Measurements from ENCODE around the gene OBSCN. TPM values are rescaled to one million over a fixed set of nuclear protein-coding genes. Genes with fewer than 3 reads are reported as not detected.

OBSCN gene
- total and polyA plus RNA-seq, 2 donors (not counting 1 experiment from before 2014, with no cell fraction given), result 10.0 to 63.9 TPM

DNA sequence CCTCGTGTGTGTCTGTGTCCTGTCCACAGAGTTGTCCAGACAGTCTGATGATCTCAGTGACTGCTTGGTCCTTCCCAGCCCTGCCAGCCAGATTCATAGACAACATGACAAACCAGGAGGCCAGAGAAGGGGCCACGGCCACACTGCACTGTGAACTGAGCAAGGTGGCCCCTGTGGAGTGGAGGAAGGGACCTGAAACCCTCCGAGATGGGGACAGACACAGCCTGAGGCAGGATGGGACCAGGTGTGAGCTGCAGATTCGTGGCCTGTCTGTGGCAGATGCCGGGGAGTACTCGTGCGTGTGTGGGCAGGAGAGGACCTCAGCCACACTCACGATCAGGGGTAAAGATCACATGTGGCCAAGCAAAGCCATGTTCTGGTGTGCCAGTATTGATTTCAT, 96.4 kb downstream of the OBSCN start:
- H3K4me1 Mint-ChIP-seq, result no peaks in the 10 kb centered on the region
- no peak overlapping the region for H3K4me3 Mint-ChIP-seq
- CTCF ChIA-PET, result no interaction called here
- peaks cover 14% of the 10 kb centered on the region for H3K9me3 Mint-ChIP-seq (ENCODE audit: insufficient read depth)
- no peak overlapping the region for H2AFZ ChIP-seq (ENCODE audit: insufficient read depth, low read depth, low read length, poor library complexity, severe bottlenecking)
- no peak overlapping the region for H3K4me3 ChIP-seq (ENCODE audit: control extremely low read depth in 1 of 5, extremely low read depth in 1 of 5, insufficient read depth in 1 of 5, low read depth in 2 of 5, low read length in 4 of 5)
- DNase-seq (no peak), ATAC-seq (ENCODE audit: low read depth) (no peak)
- no peak overlapping the region for H3K4me2 ChIP-seq (replicated peaks; ENCODE audit: low read depth, low read length, poor library complexity, severe bottlenecking)
- no peaks in the 10 kb centered on the region for H4K20me1 ChIP-seq (ENCODE audit: control insufficient read depth, insufficient read depth, low read length, poor library complexity, severe bottlenecking)
- H3K9me3 ChIP-seq (ENCODE audit: control extremely low read depth in 1 of 3, control insufficient read depth in 2 of 3, insufficient read depth in 1 of 3, low read length in 2 of 3), result peaks cover 3 to 53% (median 30%) of the 10 kb centered on the region in 3 donors
- H3K27ac ChIP-seq (ENCODE audit: low read length in 2 of 2), result no peak overlapping the region
- TF ChIP-seq EZH2 (IDR thresholded peaks at IDR 0.05; ENCODE audit: borderline replicate concordance, insufficient read depth, low read depth, low read length, poor library complexity, severe bottlenecking), result no peak
- TF ChIP-seq, protein P1, sequence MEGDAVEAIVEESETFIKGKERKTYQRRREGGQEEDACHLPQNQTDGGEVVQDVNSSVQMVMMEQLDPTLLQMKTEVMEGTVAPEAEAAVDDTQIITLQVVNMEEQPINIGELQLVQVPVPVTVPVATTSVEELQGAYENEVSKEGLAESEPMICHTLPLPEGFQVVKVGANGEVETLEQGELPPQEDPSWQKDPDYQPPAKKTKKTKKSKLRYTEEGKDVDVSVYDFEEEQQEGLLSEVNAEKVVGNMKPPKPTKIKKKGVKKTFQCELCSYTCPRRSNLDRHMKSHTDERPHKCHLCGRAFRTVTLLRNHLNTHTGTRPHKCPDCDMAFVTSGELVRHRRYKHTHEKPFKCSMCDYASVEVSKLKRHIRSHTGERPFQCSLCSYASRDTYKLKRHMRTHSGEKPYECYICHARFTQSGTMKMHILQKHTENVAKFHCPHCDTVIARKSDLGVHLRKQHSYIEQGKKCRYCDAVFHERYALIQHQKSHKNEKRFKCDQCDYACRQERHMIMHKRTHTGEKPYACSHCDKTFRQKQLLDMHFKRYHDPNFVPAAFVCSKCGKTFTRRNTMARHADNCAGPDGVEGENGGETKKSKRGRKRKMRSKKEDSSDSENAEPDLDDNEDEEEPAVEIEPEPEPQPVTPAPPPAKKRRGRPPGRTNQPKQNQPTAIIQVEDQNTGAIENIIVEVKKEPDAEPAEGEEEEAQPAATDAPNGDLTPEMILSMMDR (IDR thresholded peaks at IDR 0.05), result no peak
- no peaks in the 10 kb centered on the region for H3K79me2 ChIP-seq (ENCODE audit: control insufficient read depth, insufficient read depth, low read length)
- intact Hi-C loops (cut with micrococcal nuclease), result no loop called here
- 86% methylated on average over 8 of the region's 8 CpGs for WGBS (ENCODE audit: insufficient coverage)
- no peak overlapping the region for H3K27ac Mint-ChIP-seq
- H3K36me3 ChIP-seq (replicated peaks in 1 of 2; ENCODE audit: control extremely low read depth in 1 of 2, control insufficient read depth in 1 of 2, extremely low read depth in 1 of 2, insufficient read depth in 2 of 2, low read length in 1 of 2), result no peaks in the 10 kb centered on the region
- no peaks in the 10 kb centered on the region for H3K4me1 ChIP-seq (ENCODE audit: control insufficient read depth in 2 of 2, insufficient read depth in 2 of 2, low read length in 2 of 2)
- POLR2A ChIA-PET, result no interaction called here
- H3K27me3 ChIP-seq (replicated peaks in 1 of 4; ENCODE audit: control extremely low read depth in 1 of 4, control insufficient read depth in 3 of 4, insufficient read depth in 4 of 4, low read length in 3 of 4), result no peaks in the 10 kb centered on the region
- H3K9ac ChIP-seq (ENCODE audit: low read length), result no peak overlapping the region
- H3K27me3 Mint-ChIP-seq, result no peaks in the 10 kb centered on the region

DNA sequence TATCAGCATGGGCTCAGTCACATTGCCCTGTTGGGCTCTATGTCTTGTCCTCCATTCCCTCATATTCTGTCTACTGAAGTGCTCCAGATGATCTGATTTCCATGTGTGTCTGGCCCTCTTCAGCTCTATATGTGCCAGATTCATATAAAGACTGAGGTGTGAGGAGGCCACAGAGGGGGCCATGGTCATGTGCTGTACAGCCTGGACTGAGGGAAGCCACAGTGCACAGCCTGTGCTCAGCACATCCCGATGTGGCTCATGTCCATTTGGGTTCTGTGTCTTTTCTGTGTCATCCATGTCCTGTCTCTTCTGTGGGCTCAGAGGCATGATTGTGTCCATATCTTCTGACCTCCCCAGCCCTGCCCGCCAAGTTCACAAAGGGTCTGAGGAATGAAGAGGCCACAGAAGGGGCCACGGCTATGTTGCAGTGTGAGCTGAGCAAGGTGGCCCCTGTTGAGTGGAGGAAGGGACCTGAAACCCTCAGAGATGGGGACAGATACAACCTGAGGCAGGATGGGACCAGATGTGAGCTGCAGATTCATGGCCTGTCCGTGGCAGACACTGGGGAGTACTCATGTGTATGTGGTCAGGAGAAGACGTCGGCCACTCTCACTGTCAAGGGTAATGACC, 97.0 kb downstream of the OBSCN start:
- Histone ChIP-seq H3K9me3 (ENCODE audit: control extremely low read depth in 1 of 3, control insufficient read depth in 2 of 3, insufficient read depth in 1 of 3, low read length in 2 of 3) (peaks cover 3 to 51% (median 30%) of the 10 kb centered on the region in 3 donors), H3K4me2 (replicated peaks; ENCODE audit: low read depth, low read length, poor library complexity, severe bottlenecking) (no peak overlapping the region), H3K4me3 (ENCODE audit: control extremely low read depth in 1 of 5, extremely low read depth in 1 of 5, insufficient read depth in 1 of 5, low read depth in 2 of 5, low read length in 4 of 5) (no peak overlapping the region), H3K79me2 (ENCODE audit: control insufficient read depth, insufficient read depth, low read length) (no peaks in the 10 kb centered on the region), H3K36me3 (replicated peaks in 1 of 2; ENCODE audit: control extremely low read depth in 1 of 2, control insufficient read depth in 1 of 2, extremely low read depth in 1 of 2, insufficient read depth in 2 of 2, low read length in 1 of 2) (no peaks in the 10 kb centered on the region), H4K20me1 (ENCODE audit: control insufficient read depth, insufficient read depth, low read length, poor library complexity, severe bottlenecking) (no peaks in the 10 kb centered on the region), H3K27ac (ENCODE audit: low read length in 2 of 2) (no peak overlapping the region), H3K27me3 (replicated peaks in 1 of 4; ENCODE audit: control extremely low read depth in 1 of 4, control insufficient read depth in 3 of 4, insufficient read depth in 4 of 4, low read length in 3 of 4) (no peaks in the 10 kb centered on the region), H3K4me1 (ENCODE audit: control insufficient read depth in 2 of 2, insufficient read depth in 2 of 2, low read length in 2 of 2) (no peaks in the 10 kb centered on the region), H2AFZ (ENCODE audit: insufficient read depth, low read depth, low read length, poor library complexity, severe bottlenecking) (no peak overlapping the region), H3K9ac (ENCODE audit: low read length) (no peak overlapping the region)
- Mint-ChIP-seq H3K27me3 (no peaks in the 10 kb centered on the region), H3K4me3 (no peak overlapping the region), H3K27ac (no peak overlapping the region), H3K4me1 (no peaks in the 10 kb centered on the region), H3K9me3 (ENCODE audit: insufficient read depth) (peaks cover 14% of the 10 kb centered on the region)
- ChIA-PET CTCF (no interaction called here), POLR2A (no interaction called here)
- no peak for ATAC-seq (ENCODE audit: low read depth)
- TF ChIP-seq EZH2 (IDR thresholded peaks at IDR 0.05; ENCODE audit: borderline replicate concordance, insufficient read depth, low read depth, low read length, poor library complexity, severe bottlenecking), result no peak
- TF ChIP-seq, protein P1 (IDR thresholded peaks at IDR 0.05), result no peak
- DNase-seq, result no peak
- intact Hi-C loops (cut with micrococcal nuclease), result no loop called here
- 93% methylated on average over 6 of the region's 6 CpGs for WGBS (ENCODE audit: insufficient coverage)
